GM18520 (cell line): ENCODE data around the gene MOB3A.
"Not testable (repeated sequence)": the region's sequence is repeated elsewhere in the genome, so short reads cannot be mapped to it uniquely, and the experiment has no call there.

Experiments
- ATAC-seq: cut with Tn5 transposase; IDR thresholded peaks from one replicate; pipeline ENCODE4 v1.9.1; 2021; ENCODE audit not compliant: unreplicated experiment

MOB3A gene

GRCh38 chr19:2109046-2109864 is 13.1 kb upstream of the MOB3A start:
- no peak for ATAC-seq

DNA sequence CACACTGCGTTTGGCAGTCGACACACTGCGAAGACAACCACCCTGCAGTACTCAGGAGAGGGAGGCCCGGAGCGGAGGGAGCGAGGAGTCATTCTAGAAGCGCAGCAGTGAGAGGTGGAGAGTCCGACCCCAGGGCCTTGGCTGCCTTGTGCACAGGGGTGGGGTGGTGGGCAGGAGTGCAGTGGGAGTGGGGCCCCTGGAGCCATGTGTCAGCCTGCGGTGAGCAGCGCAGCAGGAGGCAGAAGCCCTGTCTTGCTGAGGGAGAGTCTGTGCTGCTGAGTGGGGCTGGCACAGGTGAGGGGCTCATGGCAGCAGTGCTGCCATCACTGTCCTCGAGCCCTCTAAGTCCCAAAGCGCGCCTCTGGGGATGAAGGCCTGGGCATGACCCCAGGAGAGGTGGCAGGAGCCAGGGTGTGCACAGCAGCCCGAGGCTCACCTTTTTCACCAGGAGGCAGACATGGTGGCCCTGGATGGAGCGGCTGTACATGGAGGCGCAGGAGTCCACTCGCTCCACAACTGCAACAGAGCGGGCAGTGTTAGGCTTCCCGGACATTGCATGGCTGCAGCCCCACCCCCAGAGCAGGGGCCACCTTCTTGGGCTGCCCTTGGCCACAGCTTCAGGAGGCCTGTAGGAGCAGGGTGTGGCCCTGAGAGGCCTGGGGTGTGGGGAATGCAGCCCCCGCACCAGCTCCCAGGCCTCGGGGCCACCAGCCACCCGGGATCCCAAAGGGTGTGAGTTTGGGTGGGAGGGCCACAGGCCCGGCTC is 12.3 kb upstream of the MOB3A start:
- no peak for ATAC-seq

DNA sequence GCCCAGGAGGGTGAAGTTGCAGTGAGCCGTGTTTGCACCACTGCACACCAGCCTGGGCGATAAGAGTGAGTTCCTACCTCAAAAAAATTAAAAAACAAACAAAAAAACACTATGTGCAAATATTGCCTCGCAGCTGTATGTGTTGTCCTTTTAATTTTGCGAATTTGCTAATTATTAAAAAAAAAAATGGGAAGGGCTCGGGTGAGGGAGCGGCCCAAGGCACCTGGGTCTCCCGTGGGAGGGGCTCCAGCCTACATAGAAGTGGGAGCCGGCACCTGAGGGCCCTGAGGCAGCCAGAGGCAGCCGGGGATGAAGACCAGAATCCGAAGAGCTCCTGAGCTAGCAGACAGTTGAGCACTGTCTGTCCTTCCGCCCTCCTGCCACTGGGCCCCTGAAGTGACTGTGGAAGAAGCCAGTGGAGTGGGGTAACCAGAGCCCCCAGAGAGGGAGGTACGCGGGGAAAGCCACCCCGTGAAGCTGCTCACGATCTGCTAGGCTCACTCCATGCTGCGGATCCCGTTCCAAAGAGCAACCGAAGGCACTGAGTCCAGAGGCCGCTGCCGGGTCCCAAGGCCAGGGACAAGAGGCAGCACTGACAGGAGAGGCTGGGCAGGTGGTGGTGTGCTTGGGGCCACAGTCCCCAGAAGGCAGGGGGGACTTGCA is 7.0 kb upstream of the MOB3A start:
- ATAC-seq: no peak

- ATAC-seq: no peak
Observed at GRCh38 chr19:2101417-2102335, 5.5 kb upstream of the MOB3A start.

DNA sequence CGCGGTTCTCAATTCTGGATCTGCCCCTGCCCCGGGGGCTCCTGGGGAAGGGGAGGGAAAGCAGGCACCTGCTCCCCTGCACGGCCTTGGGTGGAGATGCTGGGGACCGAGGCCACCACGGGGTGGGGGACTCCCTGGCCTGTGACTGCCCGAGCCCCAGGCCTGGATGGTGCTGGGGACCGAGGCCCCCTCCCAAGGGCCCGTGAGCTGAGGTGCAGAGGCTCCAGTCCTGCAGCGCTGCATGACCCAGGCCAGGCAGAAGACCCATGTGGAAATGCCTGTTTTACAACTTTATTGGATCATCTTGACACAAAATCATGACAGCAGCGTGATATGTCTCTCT is 4.6 kb upstream of the MOB3A start:
- ATAC-seq: no peak

GRCh38 chr19:2099937-2100718 is 4.0 kb upstream of the MOB3A start:
- ATAC-seq: no peak

- ATAC-seq: no peak
Observed at GRCh38 chr19:2099054-2099501, 3.0 kb upstream of the MOB3A start.

- no peak for ATAC-seq
Observed at GRCh38 chr19:2097886-2098327, 1.8 kb upstream of the MOB3A start.

- ATAC-seq: no peak
Observed at GRCh38 chr19:2097203-2097885, 1.2 kb upstream of the MOB3A start.

DNA sequence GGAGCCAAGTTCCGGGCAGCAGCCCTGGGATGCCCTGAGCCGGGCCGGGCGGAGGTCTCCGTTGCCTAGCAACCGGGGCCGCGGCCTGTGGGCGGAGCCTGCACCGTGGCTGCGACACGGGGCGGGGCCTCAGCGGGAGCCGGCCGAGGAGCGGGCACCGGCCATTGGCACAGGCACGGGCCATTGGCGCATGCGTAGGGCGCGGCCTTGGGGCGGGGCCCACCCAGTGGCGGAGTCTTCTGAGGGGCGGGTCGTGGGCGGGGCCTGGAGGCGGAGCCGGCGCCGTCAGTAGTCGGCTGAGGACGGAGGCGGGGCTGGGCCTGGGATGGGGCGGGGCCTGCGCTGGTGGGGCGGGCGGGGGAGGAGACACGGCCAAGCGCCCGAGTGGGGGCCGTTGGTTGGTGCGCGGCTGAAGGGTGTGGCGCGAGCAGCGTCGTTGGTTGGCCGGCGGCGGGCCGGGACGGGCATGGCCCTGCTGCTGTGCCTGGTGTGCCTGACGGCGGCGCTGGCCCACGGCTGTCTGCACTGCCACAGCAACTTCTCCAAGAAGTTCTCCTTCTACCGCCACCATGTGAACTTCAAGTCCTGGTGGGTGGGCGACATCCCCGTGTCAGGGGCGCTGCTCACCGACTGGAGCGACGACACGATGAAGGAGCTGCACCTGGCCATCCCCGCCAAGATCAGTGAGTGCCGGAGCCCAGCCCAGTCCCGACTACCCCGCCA is 515 bp upstream of the MOB3A start, which contains the start of gene IZUMO4:
Gene IZUMO4, plus strand, starts transcription at position 436 of the 723 bp plus-strand sequence. Its CDS starts 31 bp downstream, at position 467.
- peak; percentile 54 for ATAC-seq

DNA sequence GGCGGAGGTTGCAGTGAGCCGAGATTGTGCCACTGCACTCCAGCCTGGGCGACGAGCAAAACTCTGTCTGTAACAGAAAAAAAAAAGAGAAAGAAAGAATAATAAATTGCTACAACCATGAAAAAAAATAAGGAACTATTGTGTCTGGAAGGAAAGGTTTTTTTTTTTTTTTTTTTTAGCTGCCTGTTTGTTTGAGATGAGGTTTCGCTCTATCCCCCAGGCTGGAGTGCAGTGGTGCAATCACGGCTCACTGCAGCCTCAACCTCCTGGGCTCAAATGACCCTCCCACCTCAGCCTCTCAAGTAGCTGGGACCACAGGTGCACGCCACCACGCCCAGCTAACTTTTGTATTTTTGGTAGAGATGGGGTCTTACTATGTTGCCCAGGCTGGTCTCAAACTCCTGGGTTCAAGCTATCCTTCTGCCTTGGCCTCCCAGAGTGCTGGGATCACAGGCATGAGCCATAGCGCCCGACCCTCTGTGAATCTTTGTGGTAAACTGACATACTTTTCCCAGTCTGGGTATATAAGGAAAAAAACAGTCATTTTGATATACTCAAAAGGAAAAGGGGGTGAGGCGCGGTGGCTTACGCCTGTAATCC is 4.1 kb downstream of the MOB3A start:
- not testable (repeated sequence) for ATAC-seq

- ATAC-seq: no peak
Observed at GRCh38 chr19:2089727-2090053, 6.4 kb downstream of the MOB3A start.

GRCh38 chr19:2089001-2089711 is 7.0 kb downstream of the MOB3A start:
- ATAC-seq: no peak

- no peak for ATAC-seq
Observed at GRCh38 chr19:2087621-2088100, 8.5 kb downstream of the MOB3A start.

DNA sequence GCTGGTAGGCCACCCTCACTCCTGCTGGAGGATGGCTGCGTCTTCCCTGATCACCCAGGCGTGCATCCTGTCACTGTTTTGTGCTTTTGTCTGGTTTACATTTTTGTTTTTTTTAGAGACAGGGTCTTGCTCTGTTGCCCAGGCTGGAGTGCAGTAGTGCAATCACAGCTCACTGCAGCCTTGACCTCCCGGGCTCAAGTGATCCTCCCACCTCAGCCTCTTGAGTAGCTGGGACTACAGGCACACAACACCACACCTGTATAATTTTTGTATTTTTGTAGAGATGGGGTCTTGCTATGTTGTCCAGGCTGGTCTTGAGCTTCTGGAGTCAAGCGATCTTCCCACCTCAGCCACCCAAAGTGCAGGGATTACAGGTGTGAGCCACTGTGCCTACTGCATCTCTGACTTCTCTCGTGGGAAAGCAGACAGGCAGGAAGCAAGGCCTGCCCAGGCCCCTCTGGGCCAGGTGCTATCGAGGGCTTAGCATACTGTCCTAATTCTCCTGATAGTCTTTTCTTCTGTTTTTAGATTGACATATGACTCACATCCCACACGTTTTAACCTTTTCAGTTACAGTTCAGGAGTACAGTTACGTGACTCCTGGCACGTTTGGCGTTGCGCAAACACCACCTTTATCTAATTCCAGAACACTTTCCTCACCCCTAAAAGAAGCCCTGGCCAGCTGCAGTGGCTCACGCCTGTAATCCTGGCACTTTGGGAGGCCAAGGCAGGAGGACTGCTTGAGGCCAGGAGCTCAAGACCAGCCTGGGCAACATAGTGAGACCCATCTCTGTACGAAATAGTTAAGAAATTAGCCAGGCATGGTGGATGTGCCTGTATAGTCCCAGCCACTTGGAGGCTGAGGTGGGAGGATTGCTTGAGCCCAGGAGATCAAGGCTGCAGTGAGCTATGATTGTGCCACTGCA is 9.2 kb downstream of the MOB3A start:
- not testable (repeated sequence) for ATAC-seq

GRCh38 chr19:2084993-2085720 is 11.0 kb downstream of the MOB3A start:
- ATAC-seq: peak; percentile 27
